Measurements from ENCODE around the gene SCARF2.
"Not testable (repeated sequence)": the region's sequence is repeated elsewhere in the genome, so short reads cannot be mapped to it uniquely, and the experiment has no call there.

The SCARF2 gene

GRCh38 chr22:20423906-20424551 lies 13.6 kb downstream of the SCARF2 start:
- Mint-ChIP-seq H3K9me3 (no peaks in the 10 kb centered on the region), H3K27ac (no peak overlapping the region), H3K4me3 (no peak overlapping the region), H3K36me3 (peaks cover 2% of the 10 kb centered on the region), H3K27me3 (peaks cover 62% of the 10 kb centered on the region), H3K4me1 (peaks cover 10% of the 10 kb centered on the region)
- CTCF ChIA-PET: interaction anchor here (1.7 kb wide), 1 partner anchor 32 kb away, joined by 4 read pairs; no protein-coding TSS in a partner anchor
- DNase-seq: no peak

GRCh38 chr22:20423008-20423905 lies 14.4 kb downstream of the SCARF2 start:
- Mint-ChIP-seq H3K9me3 (no peaks in the 10 kb centered on the region), H3K27me3 (peaks cover 57% of the 10 kb centered on the region), H3K4me3 (no peak overlapping the region), H3K36me3 (no peaks in the 10 kb centered on the region), H3K4me1 (peaks cover 8% of the 10 kb centered on the region), H3K27ac (no peak overlapping the region)
- no peak for DNase-seq
- CTCF ChIA-PET: interaction anchor here (1.7 kb wide), 1 partner anchor 33 kb away, joined by 4 read pairs; no protein-coding TSS in a partner anchor

GRCh38 chr22:20422271-20423007 lies 15.2 kb downstream of the SCARF2 start:
- H3K36me3 Mint-ChIP-seq: no peaks in the 10 kb centered on the region
- no peaks in the 10 kb centered on the region for H3K9me3 Mint-ChIP-seq
- peaks cover 55% of the 10 kb centered on the region for H3K27me3 Mint-ChIP-seq
- H3K27ac Mint-ChIP-seq: no peak overlapping the region
- H3K4me3 Mint-ChIP-seq: no peak overlapping the region
- peaks cover 8% of the 10 kb centered on the region for H3K4me1 Mint-ChIP-seq
- DNase-seq: no peak
- CTCF ChIA-PET: no interaction called here

- H3K27me3 Mint-ChIP-seq: peaks cover 48% of the 10 kb centered on the region
- no peak overlapping the region for H3K4me3 Mint-ChIP-seq
- DNase-seq: no peak
- no peaks in the 10 kb centered on the region for H3K9me3 Mint-ChIP-seq
- CTCF ChIA-PET: interaction anchor here (0.5 kb wide), 1 partner anchor 680 kb away, joined by 3 read pairs; no protein-coding TSS in a partner anchor
- no peaks in the 10 kb centered on the region for H3K36me3 Mint-ChIP-seq
- peaks cover 8% of the 10 kb centered on the region for H3K4me1 Mint-ChIP-seq
- no peak overlapping the region for H3K27ac Mint-ChIP-seq
These were observed 16.1 kb downstream of the SCARF2 start for GRCh38 chr22:20421507-20421874.

- Mint-ChIP-seq H3K27me3 (peaks cover 37% of the 10 kb centered on the region), H3K27ac (no peak overlapping the region), H3K4me3 (no peak overlapping the region), H3K9me3 (no peaks in the 10 kb centered on the region), H3K4me1 (peaks cover 8% of the 10 kb centered on the region), H3K36me3 (no peaks in the 10 kb centered on the region)
- DNase-seq: no peak
- CTCF ChIA-PET: interaction anchor here (1.0 to 1.8 kb wide), 2 partner anchors 12 to 74 kb away, joined by 3 to 9 read pairs; no protein-coding TSS in a partner anchor
These were observed 17.3 kb downstream of the SCARF2 start for GRCh38 chr22:20420157-20420842.

- Mint-ChIP-seq H3K4me3 (no peak overlapping the region), H3K36me3 (no peaks in the 10 kb centered on the region), H3K4me1 (peaks cover 6% of the 10 kb centered on the region), H3K9me3 (no peaks in the 10 kb centered on the region), H3K27me3 (peaks cover 36% of the 10 kb centered on the region), H3K27ac (no peak overlapping the region)
- CTCF ChIA-PET: interaction anchor here (0.6 to 2.6 kb wide), 5 partner anchors 12 to 78 kb away, joined by 3 to 47 read pairs (median 8); no protein-coding TSS in a partner anchor
- no peak for DNase-seq
These were observed 18.0 kb downstream of the SCARF2 start for GRCh38 chr22:20419664-20419951.

- peaks cover 4% of the 10 kb centered on the region for H3K4me1 Mint-ChIP-seq
- peak overlapping the region; percentile 42 for H3K4me3 Mint-ChIP-seq
- H3K9me3 Mint-ChIP-seq: no peaks in the 10 kb centered on the region
- H3K27me3 Mint-ChIP-seq: peaks cover 32% of the 10 kb centered on the region
- DNase-seq: peak; percentile 82
- no peak overlapping the region for H3K27ac Mint-ChIP-seq
- no peaks in the 10 kb centered on the region for H3K36me3 Mint-ChIP-seq
- CTCF ChIA-PET: interaction anchor here (0.7 to 2.6 kb wide), 15 partner anchors 10 to 165 kb away, joined by 3 to 47 read pairs (median 4); partner anchors contain the start of gene MED15
These were observed 19.3 kb downstream of the SCARF2 start for GRCh38 chr22:20418211-20418788.

GRCh38 chr22:20415699-20416098 lies 21.9 kb downstream of the SCARF2 start:
- H3K4me3 Mint-ChIP-seq, DNase-seq, H3K4me1 Mint-ChIP-seq, CTCF ChIA-PET, H3K27ac Mint-ChIP-seq, H3K9me3 Mint-ChIP-seq, H3K36me3 Mint-ChIP-seq: not testable (repeated sequence)
- H3K27me3 Mint-ChIP-seq: peaks cover 32% of the 10 kb centered on the region

- H3K4me1 Mint-ChIP-seq, H3K9me3 Mint-ChIP-seq, H3K4me3 Mint-ChIP-seq, H3K36me3 Mint-ChIP-seq, DNase-seq, H3K27ac Mint-ChIP-seq, CTCF ChIA-PET: not testable (repeated sequence)
- H3K27me3 Mint-ChIP-seq: peaks cover 32% of the 10 kb centered on the region
These were observed 22.4 kb downstream of the SCARF2 start for GRCh38 chr22:20415241-20415640.

- DNase-seq: no peak
- no peak overlapping the region for H3K27ac Mint-ChIP-seq
- no peaks in the 10 kb centered on the region for H3K9me3 Mint-ChIP-seq
- no peaks in the 10 kb centered on the region for H3K36me3 Mint-ChIP-seq
- H3K4me1 Mint-ChIP-seq: peaks cover 4% of the 10 kb centered on the region
- H3K4me3 Mint-ChIP-seq: no peak overlapping the region
- H3K27me3 Mint-ChIP-seq: peaks cover 32% of the 10 kb centered on the region
- CTCF ChIA-PET: no interaction called here
These were observed 23.2 kb downstream of the SCARF2 start for GRCh38 chr22:20414450-20414849.

- Mint-ChIP-seq H3K4me3 (no peak overlapping the region), H3K4me1 (peaks cover 4% of the 10 kb centered on the region), H3K27ac (no peak overlapping the region), H3K9me3 (no peaks in the 10 kb centered on the region), H3K36me3 (no peaks in the 10 kb centered on the region), H3K27me3 (peaks cover 32% of the 10 kb centered on the region)
- CTCF ChIA-PET: no interaction called here
- DNase-seq: no peak
These were observed 23.6 kb downstream of the SCARF2 start for GRCh38 chr22:20414059-20414440.

- Mint-ChIP-seq H3K9me3 (no peaks in the 10 kb centered on the region), H3K4me3 (no peak overlapping the region), H3K36me3 (no peaks in the 10 kb centered on the region), H3K27ac (no peak overlapping the region), H3K27me3 (peaks cover 31% of the 10 kb centered on the region), H3K4me1 (peaks cover 3% of the 10 kb centered on the region)
- CTCF ChIA-PET: no interaction called here
- no peak for DNase-seq
These were observed 24.2 kb downstream of the SCARF2 start for GRCh38 chr22:20413217-20414058.

Measured in activated naive CD4-positive, alpha-beta T cell treated with anti-CD3 and anti-CD28 coated beads, Interleukin-2, amount 10 ng/mL, durations not matched to agents 7 days and 5 days (primary cell).